Measurements from ENCODE around the gene EFEMP2.

GRCh38 chr11:65882120-65883057, 9.8 kb upstream of the EFEMP2 start:
- no peak for TF ChIP-seq CTCF (IDR thresholded peaks at IDR 0.05; ENCODE audit: insufficient read depth, low read length, poor library complexity, severe bottlenecking)
- no peak for TF ChIP-seq EZH2phosphoT487 (conservative IDR thresholded peaks at IDR 0.05; ENCODE audit: low read length)
